Endothelial cell of umbilical vein (primary cell): ENCODE data around the gene PRIMPOL. TPM values are rescaled to one million over a fixed set of nuclear protein-coding genes. Genes with fewer than 3 reads are reported as not detected.

ENCODE experiments used
- BruUV-seq: library from RNA; stranded (reverse); fragments of 400-500 nt; replicated peaks from 2 replicates; lab custom pipeline; 2021; lab: Mats Ljungman, UMichigan
- CTCF ChIA-PET: fragments of 300-600, 350-600 bp; sonication (Branson Sonifier 250); formaldehyde crosslinking; loops from one replicate; lab custom pipeline; 2021; ENCODE audit warnings: antibody characterized with exemption, inconsistent platforms; lab: Charles Lee
- POLR2A ChIA-PET: fragments of 300-600, 350-600 bp; sonication (Branson Sonifier 250); formaldehyde crosslinking; loops from one replicate; lab custom pipeline; 2021; ENCODE audit warnings: antibody characterized with exemption, inconsistent platforms; lab: Charles Lee
- DNase-seq: peaks from one replicate; pipeline ENCODE4 v3.0.0-alpha.2; 2011; ENCODE audit warnings: low read depth, low spot score
- FAIRE-seq: peaks from 2 replicates; lab custom pipeline; 2011; peaks lifted over from hg19 to GRCh38; lab: Jason Lieb, UNC
- H2AFZ ChIP-seq: 2 replicates; pipeline ENCODE4 v1.6.0; 2012; ENCODE audit warnings: low read depth, low read length, control low read depth, inconsistent platforms
- H3K27ac ChIP-seq: 2 replicates; pipeline ENCODE4 v1.5.1; 2011; ENCODE audit warnings: low read depth, mild to moderate bottlenecking, control low read depth, low read length, moderate library complexity; ENCODE audit not compliant: insufficient read depth
- H3K27me3 ChIP-seq, 2 experiments: 2 replicates each; pipeline versions ENCODE4 v1.6.0 to v1.6.1; 2011; ENCODE audit warnings: low read length in 2 of 2, mixed read lengths in 1 of 2; ENCODE audit not compliant: control insufficient read depth in 2 of 2, insufficient read depth in 2 of 2
- H3K36me3 ChIP-seq, 2 experiments: 2 replicates in 1 of 2; 3 replicates in 1 of 2; pipeline ENCODE4 v1.5.1; 2011; ENCODE audit warnings: low read length in 2 of 2, mild to moderate bottlenecking in 1 of 2, moderate library complexity in 1 of 2; ENCODE audit not compliant: control insufficient read depth in 2 of 2, insufficient read depth in 2 of 2; ENCODE audit errors: extremely low read depth in 1 of 2
- H3K4me1 ChIP-seq: 3 replicates; pipeline ENCODE4 v1.5.1; 2011; ENCODE audit warnings: mild to moderate bottlenecking, low read length; ENCODE audit not compliant: control insufficient read depth, insufficient read depth; ENCODE audit errors: extremely low read depth
- H3K4me2 ChIP-seq: 2 replicates; pipeline ENCODE4 v1.6.1; 2011; ENCODE audit warnings: low read length, control low read depth, mixed read lengths; ENCODE audit not compliant: insufficient read depth
- H3K4me3 ChIP-seq, 3 experiments: fragments of 200-600 bp in 1 of 3; sonication (generic), shearing (Covaris generic) in 1 of 3; replicated peaks in 1 of 3; 2 replicates each; pipeline ENCODE4 v1.5.1; 2011 to 2016; ENCODE audit warnings: control low read depth in 3 of 3, low read length in 3 of 3, mild to moderate bottlenecking in 2 of 3, inconsistent platforms in 1 of 3, low read depth in 1 of 3, moderate library complexity in 1 of 3; ENCODE audit not compliant: insufficient read depth in 1 of 3
- H3K79me2 ChIP-seq: 2 replicates; pipeline ENCODE4 v1.6.0; 2012; ENCODE audit warnings: low read length, inconsistent platforms; ENCODE audit not compliant: control insufficient read depth, insufficient read depth
- H3K9ac ChIP-seq: replicated peaks from 2 replicates; pipeline ENCODE3; 2011; ENCODE audit warnings: low read length, control low read depth; ENCODE audit not compliant: insufficient read depth; ENCODE audit errors: extremely low read depth
- H3K9me1 ChIP-seq: replicated peaks from 3 replicates; pipeline ENCODE4 v1.6.0; 2011; ENCODE audit warnings: mild to moderate bottlenecking, low read length; ENCODE audit not compliant: control insufficient read depth, insufficient read depth; ENCODE audit errors: extremely low read depth
- H3K9me3 ChIP-seq: replicated peaks from 2 replicates; pipeline ENCODE4 v1.5.1; 2012; ENCODE audit warnings: low read length, inconsistent platforms; ENCODE audit not compliant: control insufficient read depth, insufficient read depth
- H4K20me1 ChIP-seq: replicated peaks from 2 replicates; pipeline ENCODE3; 2011; ENCODE audit warnings: mild to moderate bottlenecking, low read length; ENCODE audit not compliant: control insufficient read depth, insufficient read depth; ENCODE audit errors: extremely low read depth
- EZH2 ChIP-seq: IDR thresholded peaks from 2 replicates; pipeline ENCODE4 v1.6.1; 2012; ENCODE audit warnings: borderline replicate concordance, low read depth, mild to moderate bottlenecking, moderate library complexity, low read length, inconsistent platforms; ENCODE audit not compliant: severe bottlenecking
- FOS ChIP-seq: IDR thresholded peaks from 2 replicates; pipeline ENCODE4 v1.6.1; 2011; ENCODE audit warnings: mild to moderate bottlenecking, low read length, moderate library complexity, borderline replicate concordance; ENCODE audit not compliant: insufficient read depth
- GATA2 ChIP-seq: IDR thresholded peaks from 2 replicates; pipeline ENCODE4 v1.7.0; 2011; ENCODE audit warnings: low read depth, mild to moderate bottlenecking, moderate library complexity, mixed read lengths, low read length; ENCODE audit not compliant: insufficient read length, insufficient read depth
- JUN ChIP-seq: IDR thresholded peaks from 2 replicates; pipeline ENCODE4 v1.6.1; 2011; ENCODE audit warnings: borderline replicate concordance, low read depth; ENCODE audit not compliant: insufficient read length, insufficient read depth
- MYC ChIP-seq: IDR thresholded peaks from one replicate; pipeline ENCODE4 v1.6.1; 2011; ENCODE audit warnings: mild to moderate bottlenecking, low read depth, low read length
- POLR2A ChIP-seq: IDR thresholded peaks from 2 replicates; pipeline ENCODE4 v1.6.1; 2012; ENCODE audit warnings: low read depth, mild to moderate bottlenecking, control low read depth, low read length
- POLR2AphosphoS5 ChIP-seq: IDR thresholded peaks from 2 replicates; pipeline ENCODE4 v1.6.1; 2012; ENCODE audit warnings: low read depth, mild to moderate bottlenecking, control low read depth, low read length, moderate library complexity; ENCODE audit not compliant: insufficient read depth
- dilution Hi-C: fragments of 300-500 bp; cut with MboI; formaldehyde crosslinking; loops from one replicate; pipeline ENCODE4 v1.15.0; 2019; ENCODE audit warnings: low sequenced_read_pairs; ENCODE audit not compliant: extremely low pct_ligation_motif_present
- intact Hi-C: fragments of 100-400 bp; cut with micrococcal nuclease; formaldehyde crosslinking; loops from one replicate; pipeline ENCODE4 v1.10.0; 2022
- polyA plus RNA-seq, 4 experiments: library from polyadenylated mRNA; depleted of rRNA in 3 of 4; stranded (reverse) in 3 of 4; unstranded in 1 of 4; fragments of >200 nt; gene quantifications; 2 replicates each; pipeline versions ENCODE4 v1.2.1 to v1.2.3, GENCODE V29; 2011 to 2012; ENCODE audit warnings: missing spikeins in 1 of 4
- total RNA-seq: library from RNA; stranded (reverse); gene quantifications from 2 replicates; pipeline ENCODE4 v1.2.3, GENCODE V29; 2021
- TF ChIP-seq, protein P1 (sequence below): IDR thresholded peaks from 2 replicates; pipeline ENCODE4 v1.6.1; 2011; ENCODE audit not compliant: insufficient read depth, insufficient read length
- TF ChIP-seq, protein P2 (sequence below), 2 donors: IDR thresholded peaks; 1 replicate in 1 of 2; 2 replicates in 1 of 2; pipeline ENCODE4 v1.5.1; 2011; ENCODE audit warnings: low read length in 2 of 2, mild to moderate bottlenecking in 2 of 2, moderate library complexity in 2 of 2, control low read depth in 1 of 2, inconsistent platforms in 1 of 2, low read depth in 1 of 2; ENCODE audit not compliant: insufficient read depth in 1 of 2; ENCODE audit errors: extremely low read depth in 1 of 2

Gene PRIMPOL
- total and polyA plus RNA-seq, 2 donors (not counting 3 experiments of a cell fraction or from before 2014, with no cell fraction given), result 5.9 to 11.1 TPM

GRCh38 chr4:184719407-184719806 lies 69.9 kb downstream of the PRIMPOL start:
- Histone ChIP-seq H2AFZ (no peak overlapping the region), H3K4me1 (no peaks in the 10 kb centered on the region), H3K4me3 (no peak overlapping the region), H3K27ac (no peak overlapping the region), H3K9ac (no peak overlapping the region), H3K9me1 (no peaks in the 10 kb centered on the region), H3K79me2 (peaks cover 10% of the 10 kb centered on the region), H4K20me1 (no peaks in the 10 kb centered on the region), H3K27me3 (no peaks in the 10 kb centered on the region), H3K36me3 (peaks cover 0 to 13% of the 10 kb centered on the region in 2 experiments), H3K4me2 (no peak overlapping the region), H3K9me3 (no peaks in the 10 kb centered on the region)
- dilution Hi-C loops, result no loop called here
- no TSS peak for BruUV-seq
- intact Hi-C loops, result no loop called here
- TF ChIP-seq, protein P1, sequence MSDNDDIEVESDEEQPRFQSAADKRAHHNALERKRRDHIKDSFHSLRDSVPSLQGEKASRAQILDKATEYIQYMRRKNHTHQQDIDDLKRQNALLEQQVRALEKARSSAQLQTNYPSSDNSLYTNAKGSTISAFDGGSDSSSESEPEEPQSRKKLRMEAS, result no peak
- TF ChIP-seq POLR2A (no peak), EZH2 (no peak), FOS (no peak), JUN (no peak), MYC (no peak), GATA2 (no peak), POLR2AphosphoS5 (no peak)
- TF ChIP-seq, protein P2, sequence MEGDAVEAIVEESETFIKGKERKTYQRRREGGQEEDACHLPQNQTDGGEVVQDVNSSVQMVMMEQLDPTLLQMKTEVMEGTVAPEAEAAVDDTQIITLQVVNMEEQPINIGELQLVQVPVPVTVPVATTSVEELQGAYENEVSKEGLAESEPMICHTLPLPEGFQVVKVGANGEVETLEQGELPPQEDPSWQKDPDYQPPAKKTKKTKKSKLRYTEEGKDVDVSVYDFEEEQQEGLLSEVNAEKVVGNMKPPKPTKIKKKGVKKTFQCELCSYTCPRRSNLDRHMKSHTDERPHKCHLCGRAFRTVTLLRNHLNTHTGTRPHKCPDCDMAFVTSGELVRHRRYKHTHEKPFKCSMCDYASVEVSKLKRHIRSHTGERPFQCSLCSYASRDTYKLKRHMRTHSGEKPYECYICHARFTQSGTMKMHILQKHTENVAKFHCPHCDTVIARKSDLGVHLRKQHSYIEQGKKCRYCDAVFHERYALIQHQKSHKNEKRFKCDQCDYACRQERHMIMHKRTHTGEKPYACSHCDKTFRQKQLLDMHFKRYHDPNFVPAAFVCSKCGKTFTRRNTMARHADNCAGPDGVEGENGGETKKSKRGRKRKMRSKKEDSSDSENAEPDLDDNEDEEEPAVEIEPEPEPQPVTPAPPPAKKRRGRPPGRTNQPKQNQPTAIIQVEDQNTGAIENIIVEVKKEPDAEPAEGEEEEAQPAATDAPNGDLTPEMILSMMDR (IDR thresholded peaks at IDR 0.05; ENCODE audit: extremely low read depth in 1 of 2, insufficient read depth in 1 of 2, low read depth in 1 of 2, low read length in 2 of 2), result no peak
- ChIA-PET POLR2A (no interaction called here), CTCF (interaction anchor here (1.3 kb wide), 1 partner anchor 15 kb away, joined by 4 read pairs; the partner anchor contains the start of gene CENPU)
- DNase-seq (no peak), FAIRE-seq (no peak)
